Activated CD4-positive, alpha-beta T cell treated with anti-CD3 and anti-CD28 coated beads, Interleukin-2, amount 50 U/mL, for 1 hour (primary cell): ENCODE measurements around the gene PRR23A.
"Not testable (repeated sequence)": the region's sequence is repeated elsewhere in the genome, so short reads cannot be mapped to it uniquely, and the experiment has no call there.

Experiments
- DNase-seq: peaks from one replicate; pipeline ENCODE4 v3.0.0-alpha.2; 2020

PRR23A gene

GRCh38 chr3:139006051-139006716 lies at the start of gene PRR23A:
PRR23A (minus strand) TSS chr3:139006268; CDS start chr3:139006268, 0 bp downstream.
- no peak for DNase-seq

DNA sequence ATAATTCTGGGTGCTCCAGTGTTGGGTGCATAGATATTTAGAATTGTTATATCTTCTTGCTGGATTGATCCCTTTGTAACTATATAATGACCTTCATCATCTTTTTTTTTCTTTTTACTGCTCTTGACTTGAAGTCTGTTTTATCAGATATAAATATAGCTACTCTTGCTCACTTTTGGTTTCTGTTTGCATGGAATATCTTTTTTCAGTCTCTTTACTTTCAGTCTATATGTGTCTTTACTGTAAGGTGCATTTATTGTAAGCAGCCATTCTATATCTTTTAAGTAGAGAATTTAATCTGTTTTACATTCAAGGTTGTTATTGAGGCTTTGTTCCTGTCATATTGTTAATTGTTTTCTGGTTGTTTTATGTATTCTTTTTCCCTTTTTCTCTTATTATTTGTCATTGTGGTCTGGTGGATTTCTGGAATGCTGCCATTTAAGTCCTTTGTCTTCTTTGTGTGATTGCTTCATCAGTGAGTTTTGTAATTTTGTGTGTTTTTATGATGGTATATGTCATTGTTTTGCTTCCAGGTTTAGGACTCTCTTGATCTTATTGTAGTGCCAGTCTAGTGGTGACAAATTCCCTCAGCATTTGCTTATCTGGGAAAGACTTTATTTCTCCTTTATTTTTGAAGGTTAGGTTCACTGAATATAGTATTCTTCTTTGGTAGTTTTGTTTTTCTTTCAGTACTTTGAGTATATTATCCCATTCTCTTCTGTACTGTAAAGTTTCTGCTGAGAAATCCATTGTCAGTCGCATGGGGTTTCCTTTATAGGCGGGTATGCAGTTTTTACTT lies 46.9 kb upstream of the PRR23A start:
- DNase-seq, result no peak

DNA sequence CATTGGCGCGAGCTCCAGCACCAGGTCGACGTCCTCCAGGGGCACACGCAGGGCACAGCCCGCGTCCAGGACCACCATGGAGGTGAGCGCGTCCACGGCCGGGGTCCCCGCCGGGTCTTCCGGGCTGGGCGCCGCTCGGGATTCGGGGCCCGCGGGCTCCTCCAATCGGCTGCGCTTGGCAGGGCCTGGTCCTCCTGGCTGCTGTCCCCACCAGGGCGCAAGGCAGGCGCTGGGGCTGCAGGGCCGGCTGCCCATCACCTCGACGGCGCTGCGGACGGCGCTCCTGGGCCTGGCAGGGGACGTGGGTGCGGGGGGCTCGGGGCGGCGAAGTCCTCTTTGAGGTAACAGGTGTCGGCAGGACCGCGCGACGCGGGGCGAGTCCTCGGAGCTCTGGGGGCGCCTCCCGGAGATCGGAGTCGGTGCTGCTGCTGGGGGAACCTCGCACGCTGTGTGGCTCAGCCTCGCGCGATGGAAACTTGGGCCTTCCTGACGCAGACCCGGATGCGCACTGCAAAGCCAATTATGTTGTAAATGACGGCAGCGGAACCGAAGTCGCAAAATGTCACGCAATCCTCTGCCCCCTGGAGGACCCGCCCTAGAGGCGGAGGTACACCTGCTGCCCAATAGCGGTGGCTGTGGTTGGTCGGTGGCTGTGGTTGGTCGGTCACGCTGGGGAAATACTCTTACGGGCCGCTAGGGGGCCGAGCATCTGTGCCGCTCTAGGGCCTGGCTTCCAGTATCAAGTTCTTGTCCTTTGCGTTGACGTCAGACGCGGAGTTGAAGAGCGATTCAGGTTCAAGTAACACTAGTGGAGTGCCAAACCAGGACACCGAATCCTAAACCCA lies 38.5 kb upstream of the PRR23A start, which contains the start of gene PRR23C:
Gene PRR23C, minus strand, starts transcription at position 527 of the 845 bp plus-strand sequence. Its CDS starts 272 bp downstream, at position 255.
- DNase-seq, result no peak

DNA sequence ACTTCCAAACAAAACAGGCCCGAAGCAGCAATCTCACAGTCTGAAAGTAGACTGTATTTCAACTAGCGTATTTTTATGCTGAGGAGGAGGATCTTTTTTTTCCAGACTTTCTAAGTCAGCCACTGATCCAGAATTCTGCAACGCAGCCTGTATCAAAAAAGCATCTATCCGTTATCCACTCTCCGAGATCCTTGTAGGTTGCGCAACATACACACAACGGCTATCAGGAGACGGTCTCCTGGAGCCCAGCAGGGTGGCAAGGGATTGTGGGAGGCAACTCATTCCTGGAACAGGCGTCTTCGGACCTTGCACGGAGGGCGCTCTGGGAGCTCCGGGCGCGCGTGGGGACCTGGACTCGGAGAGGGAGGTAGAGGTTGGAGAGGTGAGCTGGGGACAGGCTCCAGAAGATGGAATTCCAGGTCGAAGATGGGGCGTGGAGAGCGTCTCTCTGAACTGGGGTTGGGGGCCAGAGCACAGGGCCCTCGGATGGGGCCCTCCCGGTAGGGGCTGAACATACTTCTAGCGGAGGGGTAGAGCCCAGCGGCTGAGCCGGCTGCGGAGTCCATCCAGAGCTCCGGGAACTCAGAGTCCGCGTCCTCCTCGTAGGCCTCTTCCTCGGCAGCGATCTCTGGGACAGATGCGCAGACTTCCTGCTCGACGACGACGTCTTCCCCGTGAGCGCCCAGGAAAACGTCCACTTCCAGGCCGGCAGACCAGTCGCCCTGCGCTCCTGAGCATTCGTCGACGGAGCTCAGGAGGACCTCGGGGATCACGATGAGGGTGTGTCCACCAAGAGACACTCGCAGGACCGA lies 37.7 kb upstream of the PRR23A start:
- no peak for DNase-seq

- DNase-seq, result no peak
These were observed 31.4 kb upstream of the PRR23A start for GRCh38 chr3:139037478-139037877.

- no peak for DNase-seq
These were observed 26.4 kb upstream of the PRR23A start for GRCh38 chr3:139032326-139033002.

DNA sequence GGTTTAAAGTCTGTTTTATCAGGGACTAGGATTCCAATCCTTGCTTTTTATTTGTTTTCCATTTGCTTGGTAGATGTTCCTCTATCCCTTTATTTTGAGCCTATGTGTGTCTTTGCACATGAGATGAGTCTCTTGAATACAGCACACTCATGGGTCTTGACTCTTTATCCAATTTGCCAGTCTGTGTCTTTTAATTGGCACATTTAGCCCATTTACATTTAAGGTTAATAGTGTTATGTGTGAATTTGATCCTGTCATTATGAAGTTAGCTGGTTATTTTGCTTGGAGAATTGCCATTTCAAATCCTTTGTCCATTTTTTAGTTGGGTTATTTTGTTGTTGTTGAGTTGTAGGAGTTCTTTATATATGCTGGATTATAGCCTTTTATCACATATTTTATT lies 24.5 kb upstream of the PRR23A start:
- DNase-seq, result not testable (repeated sequence)

GRCh38 chr3:139024968-139025367 lies 18.9 kb upstream of the PRR23A start:
- no peak for DNase-seq

GRCh38 chr3:139020868-139021234 lies 14.8 kb upstream of the PRR23A start, which contains the start of gene PRR23B:
PRR23B (minus strand) TSS chr3:139020926; CDS start chr3:139020661, 265 bp downstream.
- DNase-seq, result no peak

GRCh38 chr3:139020036-139020867 lies 14.2 kb upstream of the PRR23A start:
- DNase-seq, result no peak

DNA sequence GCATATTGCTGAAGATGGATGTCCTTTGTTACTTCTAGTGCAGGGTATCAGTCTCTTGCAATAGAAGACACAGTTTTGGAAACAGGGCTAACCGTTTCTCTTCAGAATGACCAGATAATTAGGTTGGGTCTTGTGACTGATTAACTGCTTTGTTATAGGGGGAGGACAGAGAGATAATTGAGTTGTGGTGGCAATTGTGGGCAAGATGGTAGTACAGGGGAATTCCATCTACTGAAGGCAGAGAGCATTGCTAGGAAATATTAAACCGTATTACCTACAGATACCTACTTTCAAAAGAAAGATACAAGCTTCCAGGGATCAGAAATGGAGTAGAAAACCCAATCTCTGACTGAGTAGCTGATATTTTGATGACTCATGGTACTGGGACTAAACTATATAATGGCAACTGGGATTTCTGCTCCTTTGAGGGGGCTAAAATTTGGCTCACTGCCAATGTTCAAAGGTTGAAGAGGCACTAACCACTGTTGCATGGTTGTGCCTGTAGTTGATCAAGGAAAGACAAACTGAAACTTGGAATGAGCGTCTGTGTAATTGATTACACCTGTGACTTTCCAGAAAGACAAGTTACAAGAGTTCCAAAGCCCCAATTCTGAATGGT lies 10.5 kb upstream of the PRR23A start:
- no peak for DNase-seq

GRCh38 chr3:139005356-139005993 lies 593 bp downstream of the PRR23A start:
- DNase-seq, result no peak

DNA sequence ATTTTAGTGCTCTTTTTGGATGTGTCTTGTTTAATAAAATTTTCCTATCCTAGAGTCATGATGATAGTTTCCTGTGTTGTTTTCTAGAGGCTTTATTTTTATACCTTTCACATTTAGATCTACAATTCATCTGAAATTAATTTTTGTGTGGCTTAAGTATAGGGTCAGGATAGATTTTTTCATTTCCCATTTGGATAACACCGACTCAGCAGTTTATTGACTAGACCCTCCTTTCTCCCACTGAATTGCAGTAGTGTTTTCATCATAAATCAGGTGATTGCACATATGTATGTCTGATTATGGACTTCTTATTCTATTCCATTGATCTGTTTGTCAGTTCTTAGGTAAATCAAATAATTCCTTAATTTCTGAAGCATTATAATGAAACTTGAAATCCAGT lies 10.4 kb downstream of the PRR23A start:
- DNase-seq, result no peak

- DNase-seq, result no peak
These were observed 18.9 kb downstream of the PRR23A start for GRCh38 chr3:138987181-138987580.

DNA sequence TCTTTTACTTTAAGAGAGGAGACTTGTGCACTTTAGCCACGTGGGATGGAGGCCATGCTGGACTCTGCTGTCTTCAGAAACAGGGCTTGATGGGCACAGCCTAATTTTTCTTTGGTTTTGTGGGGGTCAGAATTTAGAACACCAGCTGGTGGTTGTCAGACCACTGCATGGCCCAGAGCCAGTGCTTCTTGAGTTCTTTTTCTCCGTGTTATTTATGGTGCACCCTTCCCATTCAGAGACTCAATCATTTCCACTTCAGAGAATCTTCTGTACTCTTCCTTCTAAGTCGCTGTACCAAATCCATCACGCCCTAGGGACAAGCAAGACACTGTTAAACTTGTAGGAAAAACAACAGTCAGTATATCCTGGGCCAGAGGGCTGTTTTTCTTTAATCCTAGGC lies 20.1 kb downstream of the PRR23A start:
- no peak for DNase-seq

DNA sequence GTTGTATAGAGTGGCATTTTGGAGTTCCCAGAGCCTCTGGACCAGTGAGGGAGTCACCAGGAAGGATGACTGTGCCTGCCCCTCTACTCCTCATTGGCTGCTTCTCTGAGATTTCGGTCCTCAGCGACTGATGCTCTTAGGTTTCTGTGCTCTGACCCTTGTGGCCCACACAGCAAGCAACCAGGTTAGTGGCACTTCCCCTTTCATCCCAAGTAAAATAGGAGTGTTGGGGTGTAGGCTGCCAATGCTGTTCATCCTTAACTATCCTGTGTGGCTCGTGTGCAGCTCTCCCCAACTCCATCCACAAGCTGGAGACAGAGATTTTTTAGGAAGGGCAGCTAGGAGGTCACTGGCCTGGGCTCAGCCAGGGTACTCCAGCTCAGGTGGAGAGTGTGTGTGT lies 21.3 kb downstream of the PRR23A start:
- no peak for DNase-seq

DNA sequence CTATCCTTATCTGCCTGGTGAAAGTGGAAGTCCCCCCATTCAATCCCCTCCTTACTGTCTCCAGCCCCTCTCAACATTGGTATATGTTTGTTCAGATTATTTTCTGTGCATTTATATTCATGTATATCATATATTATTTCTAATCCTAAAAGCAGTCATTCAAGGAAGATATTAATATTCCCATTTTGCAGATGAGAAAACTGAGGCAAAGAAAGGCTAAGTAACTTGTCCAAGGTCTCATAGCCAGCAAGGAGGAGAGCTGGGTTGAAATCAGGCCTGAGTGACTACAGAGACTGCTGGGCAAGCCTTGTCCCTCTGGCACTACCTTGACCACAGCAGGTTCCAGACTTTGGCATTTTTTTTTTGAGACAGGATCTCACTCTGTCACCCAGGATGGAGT lies 30.0 kb downstream of the PRR23A start:
- no peak for DNase-seq

DNA sequence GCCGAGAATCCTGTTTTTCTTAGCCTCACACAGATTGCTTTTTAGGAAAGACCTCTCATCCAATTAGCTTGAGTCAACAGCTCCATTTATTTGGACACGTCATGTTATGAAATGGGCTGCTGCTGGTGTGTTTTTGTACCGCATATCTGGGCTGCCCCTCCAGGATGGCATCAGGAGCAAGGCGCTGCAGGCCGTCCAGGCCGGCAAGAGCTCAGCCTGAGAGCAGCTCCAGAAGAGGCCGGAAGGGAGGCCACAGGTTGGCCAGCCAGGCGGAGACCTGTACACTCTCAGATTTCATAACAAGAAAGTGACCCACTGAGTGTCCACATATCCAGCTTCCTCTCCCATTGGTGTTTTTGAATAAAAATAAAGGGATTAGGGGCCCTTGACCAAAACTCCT lies 30.7 kb downstream of the PRR23A start:
- no peak for DNase-seq

GRCh38 chr3:138974462-138974861 lies 31.6 kb downstream of the PRR23A start:
- DNase-seq, result no peak

DNA sequence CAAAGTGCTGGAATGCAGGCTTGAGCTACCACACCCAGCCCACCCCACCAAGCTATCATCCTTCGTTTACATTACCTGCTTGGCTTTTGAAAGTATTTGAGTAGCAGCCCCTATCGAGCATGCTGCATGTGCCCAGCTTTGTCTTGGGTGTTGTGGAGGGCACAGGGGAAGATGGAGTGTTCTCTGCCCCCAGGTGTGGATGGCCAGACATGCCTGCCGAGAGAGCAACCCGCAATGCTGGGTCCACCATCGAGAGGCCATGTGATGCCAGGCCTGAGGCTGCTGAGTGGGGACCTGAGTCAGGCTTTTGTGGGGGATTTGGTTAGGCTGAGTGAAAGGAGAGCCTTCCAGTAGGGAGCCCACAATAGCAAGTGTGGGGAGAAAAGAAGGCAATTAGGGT lies 33.1 kb downstream of the PRR23A start:
- DNase-seq, result no peak
